KMS-11 (cell line): Measurements from ENCODE around the gene SH3GL3.

Source experiments
- H2AFZ ChIP-seq: fragments of 200-600 bp; sonication (generic); 2 replicates; pipeline ENCODE4 v1.6.1; 2016; ENCODE audit warnings: antibody characterized with exemption, mixed run types, low read depth
- H3K27ac ChIP-seq: fragments of 200-600 bp; sonication (generic); 2 replicates; pipeline ENCODE4 v1.6.1; 2016; ENCODE audit warnings: mild to moderate bottlenecking, mixed run types
- H3K27me3 ChIP-seq: fragments of 200-600 bp; sonication (generic); 2 replicates; pipeline ENCODE4 v1.6.1; 2017; ENCODE audit warnings: mild to moderate bottlenecking, low read depth, mixed run types, moderate library complexity; ENCODE audit not compliant: insufficient read depth
- H3K36me3 ChIP-seq: fragments of 200-600 bp; sonication (generic); 2 replicates; pipeline ENCODE4 v1.6.1; 2017; ENCODE audit warnings: mild to moderate bottlenecking, mixed run types; ENCODE audit not compliant: insufficient read depth
- H3K4me1 ChIP-seq: fragments of 200-600 bp; sonication (generic); 2 replicates; pipeline ENCODE4 v1.6.1; 2016; ENCODE audit warnings: mild to moderate bottlenecking, low read depth, mixed run types; ENCODE audit not compliant: poor library complexity, severe bottlenecking
- H3K4me2 ChIP-seq: fragments of 200-600 bp; sonication (generic); 2 replicates; pipeline ENCODE4 v1.7.0; 2016; ENCODE audit warnings: mild to moderate bottlenecking, mixed run types
- H3K4me3 ChIP-seq: fragments of 200-600 bp; sonication (generic); IDR thresholded peaks from 2 replicates; pipeline ENCODE4 v1.6.1; 2017; ENCODE audit warnings: low read depth, low read length, mixed read lengths; ENCODE audit not compliant: insufficient read depth
- H3K79me2 ChIP-seq: fragments of 200-600 bp; sonication (generic); 2 replicates; pipeline ENCODE4 v1.6.1; 2016; ENCODE audit warnings: low read depth, mixed run types; ENCODE audit not compliant: insufficient read depth
- H3K9ac ChIP-seq: fragments of 200-600 bp; sonication (generic); 2 replicates; pipeline ENCODE4 v1.6.1; 2016; ENCODE audit warnings: mild to moderate bottlenecking, mixed run types
- H4K20me1 ChIP-seq: fragments of 200-600 bp; sonication (generic); 2 replicates; pipeline ENCODE4 v1.6.1; 2016; ENCODE audit warnings: mild to moderate bottlenecking, mixed run types; ENCODE audit not compliant: insufficient read depth
- CTCF ChIP-seq: fragments of 200-600 bp; sonication (generic); conservative IDR thresholded peaks from 2 replicates; pipeline ENCODE4 v1.6.1; 2017; ENCODE audit warnings: low read depth, mild to moderate bottlenecking, antibody characterized with exemption, low read length, moderate library complexity, mixed read lengths

Gene SH3GL3

GRCh38 chr15:83498801-83499200 lies 51.7 kb downstream of the SH3GL3 start:
- no peak overlapping the region for H3K4me2 ChIP-seq
- no peak for TF ChIP-seq CTCF
- no peaks in the 10 kb centered on the region for H4K20me1 ChIP-seq
- no peak overlapping the region for H2AFZ ChIP-seq
- H3K4me3 ChIP-seq, result no peak overlapping the region
- no peaks in the 10 kb centered on the region for H3K36me3 ChIP-seq
- no peaks in the 10 kb centered on the region for H3K79me2 ChIP-seq
- H3K27me3 ChIP-seq, result no peaks in the 10 kb centered on the region
- H3K9ac ChIP-seq, result no peak overlapping the region
- no peaks in the 10 kb centered on the region for H3K4me1 ChIP-seq
- H3K27ac ChIP-seq, result no peak overlapping the region

GRCh38 chr15:83499476-83499875 lies 52.3 kb downstream of the SH3GL3 start:
- H3K36me3 ChIP-seq, result no peaks in the 10 kb centered on the region
- H3K4me1 ChIP-seq, result no peaks in the 10 kb centered on the region
- H3K4me2 ChIP-seq, result no peak overlapping the region
- no peaks in the 10 kb centered on the region for H4K20me1 ChIP-seq
- H3K9ac ChIP-seq, result no peak overlapping the region
- H3K27ac ChIP-seq, result no peak overlapping the region
- H3K27me3 ChIP-seq, result no peaks in the 10 kb centered on the region
- no peak overlapping the region for H3K4me3 ChIP-seq
- no peak overlapping the region for H2AFZ ChIP-seq
- H3K79me2 ChIP-seq, result no peaks in the 10 kb centered on the region
- TF ChIP-seq CTCF, result no peak

- Histone ChIP-seq H3K9ac (no peak overlapping the region), H3K4me3 (no peak overlapping the region), H3K27me3 (no peaks in the 10 kb centered on the region), H3K27ac (no peak overlapping the region), H3K79me2 (no peaks in the 10 kb centered on the region), H3K36me3 (no peaks in the 10 kb centered on the region), H4K20me1 (no peaks in the 10 kb centered on the region), H2AFZ (no peak overlapping the region), H3K4me1 (no peaks in the 10 kb centered on the region), H3K4me2 (no peak overlapping the region)
- no peak for TF ChIP-seq CTCF
These were observed 56.6 kb downstream of the SH3GL3 start for GRCh38 chr15:83503595-83504364.

- Histone ChIP-seq H3K4me2 (no peak overlapping the region), H3K36me3 (no peaks in the 10 kb centered on the region), H4K20me1 (no peaks in the 10 kb centered on the region), H3K4me3 (no peak overlapping the region), H3K27me3 (no peaks in the 10 kb centered on the region), H3K79me2 (no peaks in the 10 kb centered on the region), H3K27ac (no peak overlapping the region), H3K9ac (no peak overlapping the region), H2AFZ (no peak overlapping the region), H3K4me1 (no peaks in the 10 kb centered on the region)
- TF ChIP-seq CTCF, result no peak
These were observed 57.2 kb downstream of the SH3GL3 start for GRCh38 chr15:83504365-83504764.
